Measurements from ENCODE around the gene ZNF407. TPM values are rescaled to one million over a fixed set of nuclear protein-coding genes. Genes with fewer than 3 reads are reported as not detected.

ZNF407 gene
- polyA plus RNA-seq, 3 donors from 2014 or later: 1.5 to 4.7 (median 1.5) TPM

- Mint-ChIP-seq H3K9me3 (no peaks in the 10 kb centered on the region), H3K36me3 (no peaks in the 10 kb centered on the region), H3K27ac (no peak overlapping the region), H3K4me1 (no peaks in the 10 kb centered on the region), H3K27me3 (ENCODE audit: low read depth in 3 of 3) (peaks cover 2 to 14% (median 8%) of the 10 kb centered on the region in 3 donors), H3K4me3 (no peak overlapping the region)
- no peak for DNase-seq
Observed at GRCh38 chr18:74567822-74568221, 29.8 kb upstream of the ZNF407 start.

- Mint-ChIP-seq H3K27me3 (ENCODE audit: low read depth in 3 of 3) (peaks cover 2 to 17% (median 8%) of the 10 kb centered on the region in 3 donors), H3K4me3 (no peak overlapping the region), H3K9me3 (no peaks in the 10 kb centered on the region), H3K4me1 (no peaks in the 10 kb centered on the region), H3K36me3 (peaks cover 0 to 4% (median 0%) of the 10 kb centered on the region in 3 donors), H3K27ac (no peak overlapping the region)
- DNase-seq: no peak
Observed at GRCh38 chr18:74569401-74569800, 28.3 kb upstream of the ZNF407 start.

- Mint-ChIP-seq H3K27me3 (ENCODE audit: low read depth in 3 of 3) (peaks cover 2 to 21% (median 6%) of the 10 kb centered on the region in 3 donors), H3K4me3 (no peak overlapping the region), H3K9me3 (no peaks in the 10 kb centered on the region), H3K27ac (no peak overlapping the region), H3K36me3 (peaks cover 0 to 4% (median 0%) of the 10 kb centered on the region in 3 donors), H3K4me1 (no peaks in the 10 kb centered on the region)
- DNase-seq: no peak
Observed at GRCh38 chr18:74570266-74570665, 27.4 kb upstream of the ZNF407 start.

GRCh38 chr18:74571895-74572680 lies 25.6 kb upstream of the ZNF407 start:
- Mint-ChIP-seq H3K27ac (no peak overlapping the region), H3K27me3 (ENCODE audit: low read depth in 3 of 3) (peaks cover 2 to 17% (median 5%) of the 10 kb centered on the region in 3 donors), H3K9me3 (no peaks in the 10 kb centered on the region), H3K4me3 (no peak overlapping the region), H3K36me3 (peaks cover 0 to 4% (median 0%) of the 10 kb centered on the region in 3 donors), H3K4me1 (no peaks in the 10 kb centered on the region)
- no peak for DNase-seq

- Mint-ChIP-seq H3K4me1 (no peaks in the 10 kb centered on the region), H3K4me3 (no peak overlapping the region), H3K36me3 (peaks cover 0 to 4% (median 0%) of the 10 kb centered on the region in 3 donors), H3K9me3 (no peaks in the 10 kb centered on the region), H3K27me3 (ENCODE audit: low read depth in 3 of 3) (peaks cover 2 to 17% (median 4%) of the 10 kb centered on the region in 3 donors), H3K27ac (no peak overlapping the region)
- no peak for DNase-seq
Observed at GRCh38 chr18:74573053-74573452, 24.6 kb upstream of the ZNF407 start.

GRCh38 chr18:74574916-74575315 lies 22.8 kb upstream of the ZNF407 start:
- DNase-seq: no peak
- H3K9me3 Mint-ChIP-seq: no peaks in the 10 kb centered on the region
- no peak overlapping the region for H3K27ac Mint-ChIP-seq
- H3K36me3 Mint-ChIP-seq: peaks cover 0 to 4% (median 0%) of the 10 kb centered on the region in 3 donors
- no peak overlapping the region for H3K4me3 Mint-ChIP-seq
- H3K27me3 Mint-ChIP-seq (ENCODE audit: low read depth in 3 of 3): peaks cover 2 to 18% (median 4%) of the 10 kb centered on the region in 3 donors
- no peaks in the 10 kb centered on the region for H3K4me1 Mint-ChIP-seq

GRCh38 chr18:74577019-74577418 lies 20.7 kb upstream of the ZNF407 start:
- Mint-ChIP-seq H3K9me3 (no peaks in the 10 kb centered on the region), H3K27me3 (ENCODE audit: low read depth in 3 of 3) (peaks cover 2 to 18% (median 4%) of the 10 kb centered on the region in 3 donors), H3K4me1 (no peaks in the 10 kb centered on the region), H3K27ac (no peak overlapping the region), H3K4me3 (no peak overlapping the region), H3K36me3 (peaks cover 0 to 4% (median 0%) of the 10 kb centered on the region in 3 donors)
- no peak for DNase-seq

- Mint-ChIP-seq H3K27ac (no peak overlapping the region), H3K9me3 (no peaks in the 10 kb centered on the region), H3K36me3 (no peaks in the 10 kb centered on the region), H3K27me3 (ENCODE audit: low read depth in 3 of 3) (peaks cover 2 to 16% (median 8%) of the 10 kb centered on the region in 3 donors), H3K4me3 (no peak overlapping the region), H3K4me1 (no peaks in the 10 kb centered on the region)
- DNase-seq: no peak
Observed at GRCh38 chr18:74579496-74580065, 18.1 kb upstream of the ZNF407 start.

- Mint-ChIP-seq H3K36me3 (no peaks in the 10 kb centered on the region), H3K4me3 (no peak overlapping the region), H3K27ac (no peak overlapping the region), H3K9me3 (no peaks in the 10 kb centered on the region), H3K4me1 (no peaks in the 10 kb centered on the region), H3K27me3 (ENCODE audit: low read depth in 3 of 3) (peaks cover 7 to 20% (median 11%) of the 10 kb centered on the region in 3 donors)
- no peak for DNase-seq
Observed at GRCh38 chr18:74582642-74583041, 15.0 kb upstream of the ZNF407 start.

- Mint-ChIP-seq H3K36me3 (no peaks in the 10 kb centered on the region), H3K27me3 (ENCODE audit: low read depth in 3 of 3) (peaks cover 5 to 12% (median 7%) of the 10 kb centered on the region in 3 donors), H3K9me3 (no peaks in the 10 kb centered on the region), H3K4me1 (no peaks in the 10 kb centered on the region), H3K27ac (no peak overlapping the region), H3K4me3 (no peak overlapping the region)
- DNase-seq: no peak
Observed at GRCh38 chr18:74587441-74587840, 10.2 kb upstream of the ZNF407 start.

- H3K4me1 Mint-ChIP-seq: peaks cover 0 to 7% of the 10 kb centered on the region in 2 donors
- no peaks in the 10 kb centered on the region for H3K9me3 Mint-ChIP-seq
- no peak overlapping the region for H3K27ac Mint-ChIP-seq
- H3K4me3 Mint-ChIP-seq: no peak overlapping the region
- H3K36me3 Mint-ChIP-seq: peaks cover 0 to 4% (median 0%) of the 10 kb centered on the region in 3 donors
- peaks cover 3 to 9% (median 5%) of the 10 kb centered on the region in 3 donors for H3K27me3 Mint-ChIP-seq (ENCODE audit: low read depth in 3 of 3)
- no peak for DNase-seq
Observed at GRCh38 chr18:74589021-74589420, 8.6 kb upstream of the ZNF407 start.

GRCh38 chr18:74589811-74590210 lies 7.9 kb upstream of the ZNF407 start:
- no peaks in the 10 kb centered on the region for H3K9me3 Mint-ChIP-seq
- peaks cover 3 to 9% (median 5%) of the 10 kb centered on the region in 3 donors for H3K27me3 Mint-ChIP-seq (ENCODE audit: low read depth in 3 of 3)
- peaks cover 0 to 4% (median 0%) of the 10 kb centered on the region in 3 donors for H3K36me3 Mint-ChIP-seq
- H3K4me1 Mint-ChIP-seq: peaks cover 3 to 14% of the 10 kb centered on the region in 2 donors
- DNase-seq: no peak
- H3K27ac Mint-ChIP-seq: peak overlapping the region in 2 of 6 donors; percentile 35 to 36
- H3K4me3 Mint-ChIP-seq: no peak overlapping the region

- Mint-ChIP-seq H3K9me3 (no peaks in the 10 kb centered on the region), H3K27ac (peak overlapping the region in 1 of 6 donors; percentile 21), H3K27me3 (ENCODE audit: low read depth in 3 of 3) (peaks cover 1 to 9% (median 4%) of the 10 kb centered on the region in 3 donors), H3K4me1 (peaks cover 12 to 23% of the 10 kb centered on the region in 2 donors), H3K36me3 (peaks cover 0 to 4% (median 0%) of the 10 kb centered on the region in 3 donors), H3K4me3 (no peak overlapping the region)
- DNase-seq: no peak
Observed at GRCh38 chr18:74590671-74591070, 7.0 kb upstream of the ZNF407 start.

GRCh38 chr18:74595431-74595830 lies 2.2 kb upstream of the ZNF407 start:
- no peak for DNase-seq
- Mint-ChIP-seq H3K27me3 (ENCODE audit: low read depth in 3 of 3) (peaks cover 14 to 22% (median 17%) of the 10 kb centered on the region in 3 donors), H3K36me3 (peaks cover 0 to 4% (median 0%) of the 10 kb centered on the region in 3 donors), H3K9me3 (no peaks in the 10 kb centered on the region), H3K4me3 (peak overlapping the region; percentile 55 to 77 (median 69)), H3K4me1 (peaks cover 35 to 59% of the 10 kb centered on the region in 2 donors), H3K27ac (peak overlapping the region; percentile 36 to 97 (median 82))
